Coronary artery (tissue), 2 donors: ENCODE data around the gene EDIL3.

Experiments
- DNase-seq: peaks from one replicate; pipeline ENCODE4 v3.0.0-alpha.2; 2017; ENCODE audit warnings: low spot score
- H3K27ac ChIP-seq, 2 donors: fragments of 200-600 bp; sonication (generic); one replicate each; pipeline ENCODE4 v1.5.1; 2016 to 2019
- H3K4me3 ChIP-seq: fragments of 200-600 bp; sonication (generic); 2 replicates; pipeline ENCODE4 v1.5.1; 2016; ENCODE audit warnings: mild to moderate bottlenecking, moderate library complexity
- TF ChIP-seq, protein P1 (sequence below): fragments of 200-600 bp; sonication (generic); IDR thresholded peaks from one replicate; pipeline ENCODE4 v1.5.1; 2019; ENCODE audit warnings: antibody characterized with exemption

EDIL3 gene

DNA sequence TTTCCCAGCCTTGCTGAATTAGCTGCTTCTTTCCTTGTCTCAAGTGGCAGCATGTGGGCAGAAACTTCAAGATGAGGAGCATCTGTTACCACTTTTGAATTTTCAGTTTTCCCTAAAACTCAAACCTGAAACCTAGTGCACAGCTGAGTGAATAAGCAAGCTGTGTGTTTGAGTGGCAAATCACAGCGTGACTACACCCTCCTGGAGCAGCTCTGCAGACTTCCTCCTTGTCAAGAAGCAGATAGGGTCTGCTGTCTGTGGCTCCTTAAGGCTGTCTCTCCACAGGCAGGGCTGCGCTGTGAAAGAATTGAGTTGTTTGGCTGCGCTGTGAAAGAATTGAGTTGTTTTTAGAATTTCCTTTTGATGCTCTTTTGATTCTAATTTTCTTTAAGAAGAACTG is 484.4 kb downstream of the EDIL3 start:
- TF ChIP-seq, protein P1, sequence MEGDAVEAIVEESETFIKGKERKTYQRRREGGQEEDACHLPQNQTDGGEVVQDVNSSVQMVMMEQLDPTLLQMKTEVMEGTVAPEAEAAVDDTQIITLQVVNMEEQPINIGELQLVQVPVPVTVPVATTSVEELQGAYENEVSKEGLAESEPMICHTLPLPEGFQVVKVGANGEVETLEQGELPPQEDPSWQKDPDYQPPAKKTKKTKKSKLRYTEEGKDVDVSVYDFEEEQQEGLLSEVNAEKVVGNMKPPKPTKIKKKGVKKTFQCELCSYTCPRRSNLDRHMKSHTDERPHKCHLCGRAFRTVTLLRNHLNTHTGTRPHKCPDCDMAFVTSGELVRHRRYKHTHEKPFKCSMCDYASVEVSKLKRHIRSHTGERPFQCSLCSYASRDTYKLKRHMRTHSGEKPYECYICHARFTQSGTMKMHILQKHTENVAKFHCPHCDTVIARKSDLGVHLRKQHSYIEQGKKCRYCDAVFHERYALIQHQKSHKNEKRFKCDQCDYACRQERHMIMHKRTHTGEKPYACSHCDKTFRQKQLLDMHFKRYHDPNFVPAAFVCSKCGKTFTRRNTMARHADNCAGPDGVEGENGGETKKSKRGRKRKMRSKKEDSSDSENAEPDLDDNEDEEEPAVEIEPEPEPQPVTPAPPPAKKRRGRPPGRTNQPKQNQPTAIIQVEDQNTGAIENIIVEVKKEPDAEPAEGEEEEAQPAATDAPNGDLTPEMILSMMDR = no peak
- H3K27ac ChIP-seq = no peak overlapping the region
- no peak overlapping the region for H3K4me3 ChIP-seq
- DNase-seq = no peak

DNA sequence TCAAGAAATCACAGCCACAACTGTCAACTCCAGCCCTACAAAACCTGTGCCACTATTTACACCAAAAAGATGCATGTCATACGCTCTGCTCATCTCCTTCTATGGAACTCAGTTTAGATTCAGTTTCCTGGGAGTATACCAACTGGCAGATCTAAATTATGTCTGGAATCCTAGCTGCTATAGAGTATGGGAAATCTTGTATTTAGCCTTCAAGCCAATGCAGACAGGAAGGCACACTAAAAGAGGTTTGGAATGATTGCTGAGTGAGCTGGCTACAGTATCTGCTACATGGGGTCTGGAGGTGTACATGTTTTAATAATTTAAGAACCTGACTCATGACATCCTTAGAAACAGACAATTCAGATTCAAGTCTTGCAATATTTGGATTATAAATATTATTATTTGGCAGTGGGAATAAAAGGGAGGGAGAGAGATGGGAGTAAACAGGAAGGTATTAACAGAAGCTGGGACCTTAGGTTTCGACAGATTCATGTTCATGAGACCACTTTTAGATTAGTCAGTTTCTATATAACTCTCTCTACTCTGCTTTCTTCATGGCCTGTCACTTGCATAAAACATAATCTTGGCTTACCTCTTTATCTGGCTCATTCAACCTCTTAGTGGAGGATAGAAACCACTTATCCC is 485.2 kb downstream of the EDIL3 start:
- no peak overlapping the region for H3K27ac ChIP-seq
- H3K4me3 ChIP-seq = no peak overlapping the region
- TF ChIP-seq, protein P1 = no peak
- no peak for DNase-seq

DNA sequence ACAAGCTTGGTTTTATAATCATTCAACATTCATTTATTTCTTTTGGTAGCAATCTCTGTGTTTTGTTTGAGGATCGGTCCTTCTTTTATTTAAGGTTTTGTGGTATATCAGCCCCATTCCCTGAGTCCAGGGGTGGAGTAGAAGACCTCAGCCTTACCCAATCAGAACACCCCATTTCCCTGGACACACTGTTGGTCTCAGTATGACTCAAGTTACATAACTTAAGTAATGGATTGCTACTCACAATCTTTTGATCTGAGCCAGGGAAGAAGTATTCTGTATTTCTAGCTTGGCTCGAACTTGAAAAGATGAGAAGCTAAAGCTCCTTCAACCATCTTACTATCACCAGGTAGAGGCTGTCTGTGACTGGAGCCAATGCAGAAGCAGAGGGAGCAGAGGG is 488.8 kb downstream of the EDIL3 start:
- H3K27ac ChIP-seq = no peak overlapping the region
- TF ChIP-seq, protein P1 = no peak
- no peak overlapping the region for H3K4me3 ChIP-seq
- DNase-seq = no peak

DNA sequence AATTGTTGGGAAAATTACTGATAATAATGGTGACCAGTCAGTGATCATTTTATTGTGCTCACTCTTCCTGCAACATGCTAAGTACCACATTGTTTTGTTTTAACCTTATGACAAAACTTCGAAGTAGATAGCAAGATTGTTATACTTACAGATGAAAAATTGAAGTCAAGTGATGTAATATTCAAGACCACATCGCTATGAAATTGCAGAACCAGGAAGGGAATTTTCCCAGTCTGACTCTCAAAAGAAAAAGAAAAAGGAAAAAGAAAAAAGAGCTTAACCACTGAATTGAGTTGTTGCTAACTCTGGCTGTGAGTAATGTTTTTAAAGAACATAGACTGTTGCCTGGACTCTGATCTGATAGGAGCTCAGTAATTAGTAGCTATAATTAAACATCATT is 493.4 kb downstream of the EDIL3 start:
- TF ChIP-seq, protein P1 = no peak
- DNase-seq = no peak

More for the DNA sequence above, 493.4 kb downstream of the EDIL3 start:
- Histone ChIP-seq H3K4me3 (no peak overlapping the region), H3K27ac (no peak overlapping the region)
